ENCODE data around the gene RPS3.
A peak's percentile ranks its signal among the peaks of the same experiment; 100 is the strongest.
"Not testable (repeated sequence)": the region's sequence is repeated elsewhere in the genome, so short reads cannot be mapped to it uniquely, and the experiment has no call there.

Gene RPS3

DNA sequence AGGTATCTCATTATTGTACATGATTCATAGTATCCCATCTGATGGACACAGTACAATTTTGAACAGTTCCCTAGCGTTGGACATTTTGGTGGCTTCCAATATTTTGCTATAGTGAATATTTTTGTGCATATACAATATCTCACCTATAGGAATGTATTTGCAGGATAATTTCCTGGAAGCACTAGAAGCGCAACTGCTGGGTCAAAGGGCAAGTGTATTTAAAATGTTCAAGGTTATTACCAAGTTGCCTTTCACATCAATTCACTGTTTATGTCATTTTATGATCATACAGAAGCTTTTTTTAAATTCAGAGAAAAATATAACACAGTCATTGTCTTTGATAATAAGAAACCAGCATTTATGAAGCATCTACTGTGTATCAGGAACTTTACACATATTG lies 19.1 kb upstream of the RPS3 start:
- DNase-seq (ENCODE audit: low spot score): no peak

DNA sequence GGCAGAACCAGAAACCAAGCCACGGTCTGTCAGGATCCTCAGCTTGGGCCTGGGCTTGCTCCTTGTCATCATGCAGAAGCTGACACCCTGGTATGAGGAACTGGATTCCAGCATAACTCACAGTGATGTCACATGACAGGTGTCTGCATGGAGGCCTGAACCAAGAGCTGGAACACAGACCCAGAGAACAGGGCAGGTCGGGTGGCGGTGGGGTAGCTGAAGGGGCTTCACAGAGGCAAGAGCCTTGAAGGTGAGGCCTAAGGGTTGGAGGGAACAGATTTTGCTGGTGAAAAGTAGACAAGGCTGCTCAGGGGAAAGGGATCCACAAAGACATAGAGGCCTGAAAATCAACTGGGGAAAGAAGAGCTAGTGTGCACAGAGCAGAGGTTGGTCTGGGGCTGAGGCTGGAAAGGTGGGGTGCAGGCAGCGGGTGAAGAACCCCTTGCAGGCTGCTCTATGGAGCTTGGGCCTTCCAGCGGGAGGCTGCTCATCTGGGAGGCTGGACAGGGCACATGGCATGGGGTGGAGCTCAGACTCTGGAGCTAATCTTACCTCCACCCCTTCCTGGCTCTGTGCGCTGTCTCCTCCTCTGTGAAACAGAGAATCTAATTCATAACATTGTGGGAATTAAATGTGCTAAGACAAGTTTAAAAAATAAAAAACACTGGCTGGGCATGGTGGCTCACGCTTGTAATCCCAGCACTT lies 18.4 kb upstream of the RPS3 start:
- peak; percentile 46 for DNase-seq (ENCODE audit: low spot score)

DNA sequence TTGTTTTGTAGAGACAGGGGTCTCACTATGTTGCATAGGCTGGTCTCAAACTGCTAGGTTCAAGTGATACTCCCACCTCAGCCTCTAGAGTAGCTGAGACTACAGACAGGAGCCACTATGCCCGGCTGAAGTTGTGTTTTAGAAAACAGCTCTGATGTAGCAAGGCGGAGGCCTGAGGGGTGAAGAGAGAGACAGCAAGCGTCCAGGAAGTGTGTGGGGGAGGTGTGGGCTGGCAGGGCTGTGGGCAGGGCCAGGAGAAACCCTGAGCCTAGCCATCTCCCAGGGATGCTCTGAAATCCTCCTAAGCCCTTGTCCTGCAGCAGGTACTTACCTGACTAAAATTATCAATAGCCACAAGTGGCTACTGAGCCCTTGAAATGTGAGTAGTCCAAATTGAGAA lies 16.1 kb upstream of the RPS3 start:
- DNase-seq (ENCODE audit: low spot score): no peak

DNA sequence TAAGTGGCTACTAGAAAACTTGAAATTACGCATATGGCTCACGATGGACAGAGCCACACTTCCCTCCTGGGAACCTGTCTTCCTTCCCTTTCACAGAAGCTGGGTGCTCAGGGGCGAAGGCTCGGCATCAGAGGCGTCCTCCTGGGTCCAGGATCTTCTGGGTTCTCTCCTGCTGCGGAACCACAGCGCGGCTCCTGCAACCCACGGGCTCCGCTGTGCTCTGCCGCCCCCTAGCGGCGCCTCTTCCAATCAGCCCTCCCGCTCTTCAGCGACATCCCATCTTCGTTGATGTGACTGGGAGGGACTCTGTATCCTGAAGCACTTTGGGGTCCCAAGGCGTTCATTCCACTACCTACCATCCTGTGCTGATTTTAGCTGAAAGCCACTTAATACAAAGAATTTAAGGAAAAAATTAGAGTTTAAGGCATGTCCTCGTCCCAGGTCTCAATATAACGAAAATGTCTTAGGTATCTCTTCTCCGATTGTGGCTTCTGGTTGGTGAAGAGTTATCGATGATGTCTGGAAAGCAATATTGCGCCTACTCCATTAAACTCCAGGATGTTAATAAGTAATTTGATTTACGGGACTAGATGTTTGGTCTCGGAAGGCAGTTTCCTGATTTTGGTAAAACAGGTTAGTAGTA lies 14.8 kb upstream of the RPS3 start:
- peak; percentile 74 for DNase-seq (ENCODE audit: low spot score)

DNA sequence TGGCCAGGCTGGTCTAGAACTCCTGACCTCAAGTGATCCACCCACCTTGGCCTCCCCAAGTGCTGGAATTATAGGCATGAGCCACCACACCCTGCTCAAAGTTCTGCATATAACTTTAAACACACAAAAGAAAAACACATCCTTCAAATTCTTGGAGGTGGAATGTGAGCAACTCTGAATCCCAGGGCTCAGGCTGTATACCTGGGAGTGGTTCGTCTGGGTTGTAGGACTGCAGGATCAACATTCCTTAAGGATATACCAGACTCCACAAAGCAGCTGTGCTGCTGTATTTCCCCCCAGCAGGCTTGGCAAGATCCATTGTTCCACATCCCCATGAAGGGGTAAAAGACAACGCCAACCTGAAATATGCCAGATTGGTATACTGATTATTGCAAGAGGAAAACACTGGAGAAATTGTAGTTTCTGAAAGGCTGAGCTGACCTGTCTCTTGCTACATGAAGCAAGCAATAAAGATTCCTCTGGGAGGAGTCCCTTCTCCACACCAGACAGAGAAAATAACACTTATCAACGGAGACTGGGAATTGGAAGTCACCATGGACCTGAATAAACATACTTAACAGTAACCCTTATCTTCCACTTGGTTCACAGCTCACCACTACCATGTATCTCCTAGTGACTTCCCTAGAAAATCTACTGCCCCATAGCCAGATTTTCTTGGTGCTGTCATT lies 12.2 kb upstream of the RPS3 start:
- DNase-seq (ENCODE audit: low spot score): no peak

DNA sequence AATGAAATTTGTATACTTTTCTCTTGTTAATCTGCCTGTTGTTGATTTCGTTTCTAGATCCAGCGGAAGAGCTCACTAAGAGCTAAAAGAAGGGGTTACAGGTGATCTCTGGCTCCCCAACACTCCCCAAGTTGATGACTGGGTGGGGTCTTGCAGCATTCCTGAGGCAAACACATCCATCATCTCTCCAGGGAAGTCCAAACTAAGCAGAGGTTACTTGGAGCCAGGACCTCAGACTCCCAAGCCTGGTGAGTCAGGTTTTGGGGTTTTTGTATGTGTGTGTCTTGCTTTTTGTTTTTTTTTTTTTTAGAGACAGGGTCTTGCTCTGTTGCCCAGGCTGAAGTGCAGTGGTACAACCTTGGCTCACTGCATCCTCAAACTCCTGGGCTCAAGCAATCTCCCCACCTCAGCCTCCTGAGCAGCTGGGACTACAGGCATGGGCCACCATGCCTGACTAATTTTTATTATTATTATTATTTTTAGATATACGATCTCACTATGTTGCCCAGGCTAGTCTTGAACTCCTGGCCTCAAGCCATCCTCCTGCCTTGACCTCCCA lies 11.5 kb upstream of the RPS3 start:
- DNase-seq (ENCODE audit: low spot score): no peak

DNA sequence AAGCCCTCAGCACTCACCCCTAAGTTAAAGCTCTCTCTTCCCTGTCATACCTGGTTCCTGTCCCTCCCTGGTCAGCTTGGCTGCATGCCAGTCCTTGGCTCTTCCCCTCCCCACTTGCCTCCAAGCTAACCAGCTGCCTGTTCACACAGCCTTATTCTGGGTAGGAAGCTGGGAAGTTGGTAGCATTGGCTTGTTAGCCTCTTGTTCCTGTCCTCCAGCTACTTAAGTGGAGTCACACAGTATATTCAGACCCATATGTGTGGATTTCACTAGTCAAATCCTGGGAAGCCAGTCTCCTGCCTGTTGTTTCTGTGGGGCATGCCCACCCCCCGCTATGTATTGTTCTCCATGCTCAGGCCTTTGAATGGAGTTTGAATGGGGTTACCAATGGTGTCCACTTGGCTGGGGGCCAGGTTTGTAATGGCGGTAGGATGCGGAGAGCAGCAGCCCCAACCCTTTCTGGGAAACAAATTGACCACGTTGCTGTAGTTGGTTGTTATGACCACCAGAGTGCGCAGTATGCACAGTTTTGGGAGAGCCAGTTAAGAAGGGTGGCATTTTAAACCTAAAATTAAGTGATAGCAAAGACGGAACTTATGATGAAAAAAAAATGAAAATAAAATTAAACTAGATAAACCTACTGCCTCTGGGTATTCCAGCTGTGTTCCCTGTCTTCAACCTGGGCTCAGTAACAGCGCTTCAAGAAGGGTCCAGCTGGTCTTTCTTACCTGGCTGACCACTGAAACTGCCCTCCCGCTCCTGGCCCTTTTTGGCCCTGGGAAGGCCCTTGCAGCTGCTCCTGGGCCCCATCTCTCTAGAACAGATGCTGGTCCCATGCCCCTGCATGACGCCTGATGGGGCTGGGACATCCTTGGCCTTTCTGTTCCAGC lies 10.7 kb upstream of the RPS3 start:
- DNase-seq (ENCODE audit: low spot score): peak; percentile 82

DNA sequence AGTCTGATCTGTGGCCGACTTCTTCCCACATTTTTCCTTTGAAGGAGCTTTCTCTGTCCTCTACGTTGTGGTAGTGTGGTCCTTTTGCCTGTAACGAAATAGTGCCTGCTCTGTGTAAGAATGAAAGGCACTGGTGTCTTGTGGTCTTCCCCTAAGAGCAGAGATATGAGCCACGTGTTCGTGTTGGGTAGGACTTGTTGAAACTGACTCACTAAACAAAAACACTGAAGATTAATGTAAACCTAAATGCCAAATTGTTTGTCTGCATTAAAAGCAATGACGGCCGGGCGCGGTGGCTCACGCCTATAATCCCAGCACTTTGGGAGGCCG lies 10.1 kb upstream of the RPS3 start:
- DNase-seq (ENCODE audit: low spot score): no peak

DNA sequence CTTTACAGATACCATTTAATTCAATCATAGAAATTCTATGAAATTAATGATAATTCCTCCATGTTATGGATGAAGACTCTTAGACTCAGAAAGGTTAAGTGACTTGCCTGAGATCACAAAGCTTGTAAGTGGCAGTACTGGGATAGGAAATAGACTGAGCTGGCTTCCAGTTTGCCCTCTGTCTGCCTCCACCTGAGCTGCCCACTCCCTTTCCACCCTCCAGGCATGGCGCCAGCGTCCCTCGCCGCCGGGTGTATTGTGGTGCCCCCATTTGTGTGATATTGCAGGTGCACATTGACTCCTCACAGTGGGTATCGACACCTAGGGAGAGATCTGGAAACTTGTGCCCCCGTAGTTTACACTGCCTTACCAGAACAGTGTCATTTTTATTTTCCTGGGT lies 9.4 kb upstream of the RPS3 start:
- no peak for DNase-seq (ENCODE audit: low spot score)

DNA sequence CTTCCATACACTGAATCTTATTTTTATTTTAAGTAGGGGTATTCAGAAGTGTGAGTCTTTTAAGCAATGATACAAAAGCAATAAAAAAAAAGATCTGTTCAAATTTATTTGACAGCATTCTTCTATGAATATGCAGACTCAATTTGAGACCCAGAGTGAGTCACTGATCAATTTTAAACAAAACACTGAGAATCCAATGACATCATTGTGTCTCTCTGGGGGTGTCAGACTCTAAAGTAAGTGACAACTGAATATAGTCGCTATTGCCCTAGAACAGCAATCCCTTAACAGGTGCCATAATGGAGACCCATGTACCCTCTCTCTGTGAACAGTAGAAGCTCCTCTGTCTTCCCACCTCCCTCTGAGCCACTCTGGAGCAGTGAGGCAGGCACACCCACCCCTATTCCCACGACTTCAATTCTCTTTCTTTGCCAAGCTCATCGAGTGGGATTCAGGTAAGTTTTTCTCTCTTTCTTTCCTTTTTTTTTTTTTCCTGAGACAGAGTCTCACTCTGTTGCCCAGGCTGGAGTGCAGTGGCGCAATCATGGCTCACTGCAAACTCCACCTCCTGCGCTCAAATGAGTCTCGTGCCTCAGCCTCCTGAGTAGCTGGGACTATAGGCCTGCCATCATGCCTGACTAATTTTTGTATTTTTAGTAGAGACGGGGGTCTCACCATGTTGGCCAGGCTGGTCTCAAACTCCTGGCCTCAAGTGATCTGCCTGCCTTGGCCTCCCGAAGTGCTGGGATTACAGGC lies 5.1 kb upstream of the RPS3 start:
- no peak for DNase-seq (ENCODE audit: low spot score)

DNA sequence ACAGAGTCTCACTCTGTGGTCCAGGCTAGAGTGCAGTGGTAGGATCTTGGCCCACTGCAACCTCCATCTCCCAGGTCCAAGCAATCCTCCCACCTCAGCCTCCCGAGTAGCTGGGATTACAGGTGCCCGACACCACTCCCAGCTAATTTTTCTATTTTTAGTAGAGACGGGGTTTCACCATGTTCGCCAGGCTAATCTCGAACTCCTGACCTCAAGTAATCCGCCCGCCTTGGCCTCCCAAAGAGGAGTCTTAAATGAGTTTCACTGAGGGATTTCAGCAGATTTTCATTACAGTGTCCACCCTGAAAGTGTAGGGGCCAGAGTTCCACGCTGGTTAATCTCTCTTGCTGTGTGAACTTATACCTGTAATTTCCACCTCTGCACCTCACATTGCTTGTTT lies 412 bp upstream of the RPS3 start:
- DNase-seq (ENCODE audit: low spot score): no peak

DNA sequence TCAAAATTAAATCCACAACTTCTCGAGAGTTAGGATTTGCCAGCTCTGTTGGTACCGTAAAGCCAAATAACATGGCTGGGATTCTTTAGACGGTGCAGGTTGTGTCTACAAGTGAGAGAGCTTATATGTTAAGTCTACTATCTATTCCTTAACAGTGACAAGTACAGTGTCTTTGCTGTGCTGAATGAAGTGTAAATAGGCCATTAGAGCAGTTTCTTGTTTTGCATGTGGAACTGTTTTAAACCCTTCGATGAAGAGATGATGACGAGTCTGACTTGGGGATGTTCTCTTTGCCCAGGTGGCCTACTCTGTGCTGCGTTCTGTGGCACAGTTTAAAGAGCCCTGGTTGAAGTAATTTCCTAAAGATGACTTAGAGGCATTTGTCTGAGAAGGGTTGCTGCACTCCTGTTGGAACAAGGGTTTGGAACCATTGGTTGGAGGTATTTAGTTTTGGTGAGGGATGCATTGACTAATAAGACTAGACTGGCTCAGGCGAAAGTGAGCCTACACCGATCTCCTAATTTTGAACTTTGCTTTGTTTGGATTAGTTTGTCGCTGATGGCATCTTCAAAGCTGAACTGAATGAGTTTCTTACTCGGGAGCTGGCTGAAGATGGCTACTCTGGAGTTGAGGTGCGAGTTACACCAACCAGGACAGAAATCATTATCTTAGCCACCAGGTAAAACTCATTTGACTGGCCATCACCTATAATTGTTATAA lies 988 bp downstream of the RPS3 start:
- DNase-seq (ENCODE audit: low spot score): peak; percentile 31

DNA sequence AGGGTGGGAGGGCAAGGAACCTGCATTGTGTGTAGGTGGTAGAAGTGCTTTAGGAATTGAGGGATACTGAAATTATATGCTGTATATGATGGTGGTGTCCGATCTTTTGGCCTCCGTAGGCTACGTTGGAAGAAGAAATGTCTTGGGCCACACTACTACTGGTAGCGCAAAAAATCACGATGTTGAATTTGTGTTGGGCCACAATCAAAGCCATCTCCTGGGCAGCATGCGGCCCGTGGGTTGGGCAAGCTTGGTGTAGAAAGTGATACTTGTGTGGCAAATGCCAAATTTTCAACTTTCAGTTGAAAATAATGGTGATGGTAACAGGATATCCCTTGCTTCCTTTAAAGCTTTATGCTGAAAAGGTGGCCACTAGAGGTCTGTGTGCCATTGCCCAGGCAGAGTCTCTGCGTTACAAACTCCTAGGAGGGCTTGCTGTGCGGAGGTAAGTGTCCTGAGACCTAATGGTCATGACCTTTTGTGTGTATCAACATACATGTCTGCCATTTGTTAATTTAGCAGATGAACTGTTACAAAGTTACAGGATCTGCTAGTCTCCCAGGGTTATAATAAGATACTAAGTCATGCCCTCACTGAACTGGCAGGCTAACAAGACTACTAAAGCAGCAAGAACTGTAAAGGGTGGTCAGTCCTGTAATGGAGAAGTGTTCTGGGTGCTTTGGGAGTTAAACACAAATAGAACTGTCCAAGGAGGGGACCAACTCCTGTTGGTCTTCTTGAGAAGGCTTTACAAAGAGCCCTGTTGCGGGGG lies 2.9 kb downstream of the RPS3 start:
- no peak for DNase-seq (ENCODE audit: low spot score)

DNA sequence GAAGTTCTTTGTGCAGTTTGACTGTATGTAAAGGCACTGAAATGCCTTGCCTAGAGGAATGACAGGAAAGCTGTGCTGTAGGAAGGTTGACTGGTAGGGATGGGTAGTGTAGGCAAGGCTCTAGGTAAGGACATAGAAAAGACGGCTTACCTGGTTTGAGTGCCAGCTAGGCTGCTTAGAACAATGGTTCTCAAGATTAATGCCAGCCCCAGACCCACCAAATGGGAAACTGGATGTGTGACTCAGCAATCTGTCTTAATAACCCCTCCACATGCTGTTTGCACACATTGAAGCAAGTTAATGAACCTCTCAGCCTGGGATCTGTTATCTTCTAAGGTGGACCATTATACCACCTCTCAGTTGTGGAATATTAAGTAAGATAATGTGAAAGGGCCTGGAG lies 3.7 kb downstream of the RPS3 start:
- no peak for DNase-seq (ENCODE audit: low spot score)

DNA sequence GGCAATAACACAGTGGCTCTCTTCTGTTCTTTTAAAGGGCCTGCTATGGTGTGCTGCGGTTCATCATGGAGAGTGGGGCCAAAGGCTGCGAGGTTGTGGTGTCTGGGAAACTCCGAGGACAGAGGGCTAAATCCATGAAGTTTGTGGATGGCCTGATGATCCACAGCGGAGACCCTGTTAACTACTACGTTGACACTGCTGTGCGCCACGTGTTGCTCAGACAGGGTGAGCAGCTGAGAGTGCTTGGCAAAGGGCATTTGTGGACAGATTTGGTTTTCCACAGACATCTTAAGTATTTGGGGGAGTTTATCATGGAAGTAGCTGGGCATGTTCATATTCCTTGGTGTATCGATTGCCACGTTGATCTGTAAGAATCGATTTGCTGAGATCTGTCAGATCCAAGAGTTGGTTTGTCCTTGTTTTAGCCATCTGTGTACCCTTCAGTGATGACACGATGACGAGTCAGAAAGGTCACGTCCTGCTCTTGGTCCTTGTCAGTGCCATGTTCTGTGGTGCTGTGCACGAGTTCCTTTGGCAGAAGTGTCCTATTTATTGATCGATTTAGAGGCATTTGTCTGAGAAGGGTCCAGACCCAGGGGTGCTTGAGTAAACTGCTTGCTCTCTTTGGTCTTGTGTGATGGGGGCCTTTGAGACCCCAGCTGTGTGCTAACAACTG lies 4.8 kb downstream of the RPS3 start:
- no peak for DNase-seq (ENCODE audit: low spot score)

DNA sequence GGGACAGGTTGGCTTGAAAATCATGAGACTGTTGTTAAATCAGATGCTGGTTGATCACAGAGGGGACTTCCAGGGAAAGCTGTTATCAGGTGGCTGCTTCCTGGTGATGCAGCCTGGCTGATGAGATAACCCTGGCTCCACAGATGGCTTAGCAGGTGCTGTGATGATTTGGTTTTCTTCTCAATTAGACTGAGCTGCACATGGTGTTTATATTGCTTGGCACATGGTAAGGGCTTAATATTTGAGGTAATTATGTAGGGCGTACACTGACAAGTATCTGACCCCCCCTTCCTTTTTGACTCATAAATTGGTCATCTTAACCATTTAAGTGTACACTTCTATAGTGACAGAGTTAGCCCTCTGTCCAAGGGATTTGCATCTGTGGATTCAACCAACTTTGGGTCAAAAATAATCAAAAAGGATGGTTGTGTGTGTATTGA lies 7.0 kb downstream of the RPS3 start:
- DNase-seq (ENCODE audit: low spot score): no peak

DNA sequence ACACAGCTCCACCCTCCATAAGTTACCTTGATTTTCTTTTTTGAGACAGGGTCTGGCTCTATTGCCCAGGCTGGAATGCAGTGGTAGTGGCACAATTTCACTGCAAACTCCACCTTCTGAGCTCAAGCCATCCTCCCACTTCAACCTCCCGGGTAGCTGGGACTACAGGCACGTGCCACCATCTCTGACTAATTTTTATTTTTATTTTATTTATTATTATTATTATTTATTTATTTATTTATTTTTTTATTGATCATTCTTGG lies 9.6 kb downstream of the RPS3 start:
- DNase-seq (ENCODE audit: low spot score): no peak

DNA sequence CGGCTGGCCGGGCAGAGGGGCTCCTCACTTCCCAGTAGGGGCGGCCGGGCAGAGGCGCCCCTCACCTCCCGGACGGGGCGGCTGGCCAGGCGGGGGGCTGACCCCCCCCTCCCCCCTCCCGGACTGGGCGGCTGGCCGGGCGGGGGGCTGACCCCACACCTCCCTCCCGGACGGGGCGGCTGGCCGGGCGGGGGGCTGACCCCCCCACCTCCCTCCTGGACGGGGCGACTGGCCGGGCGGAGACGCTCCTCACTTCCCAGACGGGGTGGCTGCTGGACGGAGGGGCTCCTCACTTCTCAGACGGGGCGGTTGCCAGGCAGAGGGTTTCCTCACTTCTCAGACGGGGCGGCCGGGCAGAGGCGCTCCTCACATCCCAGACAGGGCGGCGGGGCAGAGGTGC lies 10.7 kb downstream of the RPS3 start:
- not testable (repeated sequence) for DNase-seq (ENCODE audit: low spot score)

DNA sequence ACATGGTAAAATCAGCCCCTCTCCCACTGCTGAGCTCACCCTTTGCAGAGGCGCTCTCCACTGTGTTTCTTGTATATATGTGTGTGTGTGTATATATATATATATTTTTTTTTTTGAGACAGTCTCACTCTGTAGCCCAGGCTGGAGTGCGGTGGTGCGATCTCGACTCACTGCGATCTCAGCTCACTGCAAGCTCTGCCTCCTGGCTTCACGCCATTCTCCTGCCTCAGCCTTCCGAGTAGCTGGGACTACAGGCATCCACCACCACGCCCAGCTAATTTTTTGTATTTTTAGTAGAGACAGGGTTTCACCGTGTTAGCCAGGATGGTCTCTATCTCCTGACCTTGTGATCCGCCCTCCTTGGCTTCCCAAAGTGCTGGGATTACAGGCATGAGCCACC lies 13.8 kb downstream of the RPS3 start:
- DNase-seq (ENCODE audit: low spot score): not testable (repeated sequence)

DNA sequence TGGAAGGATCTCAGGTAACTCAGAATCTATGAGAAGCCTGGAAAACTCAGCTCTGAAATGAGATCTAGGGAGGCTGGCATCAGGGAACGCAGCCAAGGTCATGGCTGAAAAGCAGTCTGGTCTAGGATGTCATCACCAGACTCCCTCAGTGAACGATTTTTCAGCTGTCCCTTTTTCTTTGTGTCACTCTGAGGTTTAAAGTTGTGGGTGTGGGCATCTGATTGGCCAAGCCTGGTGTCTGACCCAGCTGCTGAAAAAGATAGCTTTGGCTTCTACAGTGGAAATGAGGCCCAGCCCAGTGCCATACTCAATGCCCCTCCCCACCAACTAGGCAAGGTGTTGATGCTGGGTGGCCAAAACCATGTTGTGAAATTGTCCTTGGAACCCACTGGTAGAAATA lies 14.5 kb downstream of the RPS3 start:
- no peak for DNase-seq (ENCODE audit: low spot score)
